Measurements from ENCODE around the gene IFIT5. TPM values are rescaled to one million over a fixed set of nuclear protein-coding genes. Genes with fewer than 3 reads are reported as not detected.

IFIT5 gene
- total RNA-seq, 6 experiments from 2014 or later, result 19.2 to 26.1 (median 22.4) TPM

DNA sequence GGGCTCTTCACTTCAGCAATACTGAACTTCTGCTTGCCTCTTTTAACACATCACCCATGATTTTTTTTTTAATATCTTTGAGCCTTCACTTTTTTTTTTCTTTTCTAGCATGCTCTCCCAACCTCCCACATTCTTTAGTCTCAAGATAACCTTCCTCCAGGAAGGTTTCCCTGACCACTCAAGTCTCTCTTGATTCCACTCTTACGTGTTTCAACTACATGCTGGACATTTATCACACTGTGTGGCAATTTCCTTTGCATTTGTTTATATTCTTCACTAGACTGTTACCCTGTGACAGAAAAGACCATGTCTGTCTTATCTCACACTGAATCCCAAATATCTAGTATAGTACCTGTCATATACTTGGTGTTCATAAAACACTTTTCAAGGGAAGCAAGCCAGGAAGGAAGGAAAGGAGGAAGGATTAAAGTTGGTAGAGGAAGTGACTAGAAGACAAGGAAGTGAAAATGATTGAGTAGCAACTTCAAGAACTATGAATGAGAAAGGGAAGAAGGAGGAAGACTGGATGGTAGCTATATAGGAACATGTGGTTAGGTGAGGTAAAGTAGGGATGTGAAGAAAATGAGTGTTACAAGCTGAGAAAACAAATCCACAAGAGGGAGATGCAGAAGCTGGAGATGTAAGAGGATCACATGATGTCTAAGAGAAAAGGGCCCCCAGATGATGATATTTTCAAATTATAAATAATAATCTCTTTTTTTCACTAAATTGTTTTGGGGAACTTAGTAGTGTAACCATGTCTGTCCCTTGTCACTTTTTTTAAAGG lies 40.4 kb downstream of the IFIT5 start:
- DNase-seq, result no peak
- peak; percentile 7; the same call in 1 of the 2 replicates for TF ChIP-seq CTCF (IDR thresholded peaks at IDR 0.05)
- no peak overlapping the region for H3K27ac Mint-ChIP-seq

DNA sequence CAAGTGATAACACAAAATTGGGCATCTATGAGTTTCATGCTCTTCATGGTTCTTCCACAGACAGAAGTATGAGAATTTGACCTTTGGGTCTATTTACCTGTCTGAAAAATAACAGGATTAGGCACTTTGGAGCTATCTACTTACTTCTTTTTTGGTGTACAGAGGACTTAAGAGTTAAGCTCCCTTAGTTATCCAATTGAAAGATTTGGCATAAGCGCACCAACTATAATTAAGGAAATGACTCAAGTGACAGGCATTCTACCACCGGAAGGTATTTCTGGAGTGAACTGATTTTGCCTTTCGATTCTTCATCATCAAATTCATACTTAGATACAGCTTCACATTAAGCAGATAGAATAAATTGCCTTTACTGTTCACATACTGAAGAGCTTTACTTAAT lies 43.9 kb downstream of the IFIT5 start:
- no peak for TF ChIP-seq CTCF (IDR thresholded peaks at IDR 0.05)
- peak; percentile 38 for DNase-seq
- H3K4me1 Mint-ChIP-seq (ENCODE audit: low read depth), result peaks cover 32% of the 10 kb centered on the region
- H3K36me3 Mint-ChIP-seq (ENCODE audit: low read depth), result no peaks in the 10 kb centered on the region
- peak overlapping the region; percentile 70 for H3K4me3 Mint-ChIP-seq
- peaks cover 2% of the 10 kb centered on the region; the same call in 1 of the 2 replicates for H3K27me3 Mint-ChIP-seq (ENCODE audit: insufficient read depth)
- H3K9me3 Mint-ChIP-seq, result no peaks in the 10 kb centered on the region
- peak overlapping the region; percentile 30 for H3K27ac Mint-ChIP-seq

More for the DNA sequence above, 40.4 kb downstream of the IFIT5 start:
- Mint-ChIP-seq H3K4me3 (no peak overlapping the region), H3K36me3 (ENCODE audit: low read depth) (no peaks in the 10 kb centered on the region), H3K27me3 (ENCODE audit: insufficient read depth) (peaks cover 2% of the 10 kb centered on the region; the same call in 1 of the 2 replicates), H3K9me3 (no peaks in the 10 kb centered on the region), H3K4me1 (ENCODE audit: low read depth) (peaks cover 38% of the 10 kb centered on the region)

DNA sequence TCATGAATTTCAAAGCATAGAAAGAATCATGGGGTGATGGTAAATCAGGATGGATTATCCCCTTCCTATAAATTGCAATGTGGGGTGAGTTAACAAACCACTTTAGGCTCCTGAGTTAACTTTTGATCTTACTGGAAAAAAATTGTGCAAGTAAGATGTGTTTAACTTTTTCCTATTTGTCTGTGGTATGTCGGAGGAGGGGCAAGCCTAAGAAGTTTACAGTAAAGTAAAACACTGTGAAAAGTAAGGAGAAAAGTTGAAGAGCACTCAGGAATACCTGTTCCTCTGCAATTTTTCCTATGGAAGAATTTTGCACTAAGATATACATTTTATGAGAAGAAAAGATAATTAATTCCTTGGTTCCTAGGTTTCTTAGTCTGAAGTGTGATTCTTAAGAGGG lies 44.4 kb downstream of the IFIT5 start:
- TF ChIP-seq CTCF (IDR thresholded peaks at IDR 0.05), result no peak
- no peak for DNase-seq
- no peaks in the 10 kb centered on the region for H3K36me3 Mint-ChIP-seq (ENCODE audit: low read depth)
- H3K4me3 Mint-ChIP-seq, result peak overlapping the region; percentile 70
- H3K27ac Mint-ChIP-seq, result peak overlapping the region; percentile 30
- H3K4me1 Mint-ChIP-seq (ENCODE audit: low read depth), result peaks cover 32% of the 10 kb centered on the region
- no peaks in the 10 kb centered on the region for H3K9me3 Mint-ChIP-seq
- H3K27me3 Mint-ChIP-seq (ENCODE audit: insufficient read depth), result no peaks in the 10 kb centered on the region

GRCh38 chr10:89463846-89464537 lies 49.6 kb downstream of the IFIT5 start:
- Mint-ChIP-seq H3K4me1 (ENCODE audit: low read depth) (peaks cover 22% of the 10 kb centered on the region), H3K27me3 (ENCODE audit: insufficient read depth) (peaks cover 3% of the 10 kb centered on the region; the same call in 1 of the 2 replicates), H3K36me3 (ENCODE audit: low read depth) (no peaks in the 10 kb centered on the region), H3K4me3 (no peak overlapping the region), H3K9me3 (no peaks in the 10 kb centered on the region), H3K27ac (no peak overlapping the region)
- no peak for TF ChIP-seq CTCF (IDR thresholded peaks at IDR 0.05)
- no peak for DNase-seq

DNA sequence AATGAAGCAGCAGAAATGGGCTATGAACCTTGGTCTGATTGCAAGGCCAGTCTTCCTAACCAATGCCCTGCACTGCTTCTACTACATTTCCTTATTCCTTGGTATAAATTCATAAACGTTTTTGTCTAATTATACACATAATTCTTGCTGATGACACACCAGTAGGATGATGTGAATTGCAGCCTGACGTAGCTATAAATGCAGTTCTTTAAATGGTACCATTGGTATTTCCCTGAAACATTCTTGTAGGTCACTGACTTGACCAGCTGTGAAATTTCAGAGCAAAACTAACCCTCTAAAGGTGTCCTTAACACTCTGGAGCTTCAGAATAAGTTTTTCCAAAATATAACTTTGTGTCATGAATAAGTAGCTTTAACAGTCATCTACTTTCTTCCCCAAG lies 50.8 kb downstream of the IFIT5 start:
- H3K9me3 Mint-ChIP-seq, result no peaks in the 10 kb centered on the region

More for the DNA sequence above, 50.8 kb downstream of the IFIT5 start:
- TF ChIP-seq CTCF (IDR thresholded peaks at IDR 0.05), result no peak
- Mint-ChIP-seq H3K27me3 (ENCODE audit: insufficient read depth) (peaks cover 3% of the 10 kb centered on the region; the same call in 1 of the 2 replicates), H3K4me1 (ENCODE audit: low read depth) (peaks cover 29% of the 10 kb centered on the region), H3K4me3 (no peak overlapping the region), H3K36me3 (ENCODE audit: low read depth) (no peaks in the 10 kb centered on the region), H3K27ac (no peak overlapping the region)
- no peak for DNase-seq

Data from HFFc6 (cell line).